D721Med (cell line): ENCODE measurements around the gene EVPL.
A peak's percentile ranks its signal among the peaks of the same experiment; 100 is the strongest.

Experiments
- DNase-seq: peaks from one replicate; pipeline ENCODE4 v3.0.0; 2011; ENCODE audit warnings: low spot score; ENCODE audit not compliant: insufficient read length
- FAIRE-seq: peaks from 2 replicates; lab custom pipeline; 2011; peaks lifted over from hg19 to GRCh38; lab: Jason Lieb, UNC
- CTCF ChIP-seq: IDR thresholded peaks from 2 replicates; pipeline ENCODE4 v1.5.1; 2012; ENCODE audit warnings: mild to moderate bottlenecking, control low read depth; ENCODE audit not compliant: insufficient read depth; ENCODE audit errors: missing control alignments

The EVPL gene

GRCh38 chr17:75981019-75981615 is 46.0 kb downstream of the EVPL start:
- FAIRE-seq: no peak
- DNase-seq: no peak
- no peak for TF ChIP-seq CTCF

DNA sequence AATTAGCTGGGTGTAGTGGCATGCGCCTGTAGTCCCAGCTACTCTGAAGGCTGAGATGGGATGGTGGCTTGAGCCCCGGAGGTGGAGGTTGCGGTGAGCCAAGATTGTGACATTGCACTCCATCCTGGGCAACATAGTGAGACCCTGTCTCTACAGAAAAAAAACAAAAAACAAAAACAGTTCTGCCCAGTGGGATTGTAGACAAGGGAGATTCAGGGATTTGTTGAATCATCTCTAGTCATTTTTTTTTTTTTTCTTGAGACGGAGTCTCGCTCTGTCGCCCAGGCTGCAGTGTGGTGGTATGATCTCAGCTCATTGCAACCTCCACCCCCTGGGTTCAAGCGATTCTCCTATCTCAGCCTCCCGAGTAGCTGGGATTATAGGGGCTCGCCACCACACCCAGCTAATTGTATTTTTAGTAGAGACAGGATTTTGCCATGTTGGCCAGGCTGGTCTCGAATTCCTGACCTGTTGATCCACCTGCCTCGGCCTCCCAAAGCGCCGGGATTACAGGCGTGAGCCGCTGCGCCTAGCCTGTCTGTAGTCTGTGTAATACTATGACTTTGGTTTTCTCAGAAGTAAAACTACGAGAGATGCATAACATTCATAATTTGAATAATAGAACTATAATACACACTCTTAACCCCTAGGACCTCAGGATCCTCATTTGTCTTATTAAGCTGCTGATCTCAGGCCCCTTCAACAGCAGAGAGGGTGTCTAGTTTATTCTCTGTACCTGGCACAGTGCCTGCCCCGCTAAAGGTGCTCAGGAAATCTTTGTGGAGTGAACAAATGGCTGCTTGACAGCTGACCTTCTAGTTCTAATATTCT is 46.7 kb downstream of the EVPL start:
- no peak for DNase-seq
- no peak for TF ChIP-seq CTCF
- FAIRE-seq: no peak

DNA sequence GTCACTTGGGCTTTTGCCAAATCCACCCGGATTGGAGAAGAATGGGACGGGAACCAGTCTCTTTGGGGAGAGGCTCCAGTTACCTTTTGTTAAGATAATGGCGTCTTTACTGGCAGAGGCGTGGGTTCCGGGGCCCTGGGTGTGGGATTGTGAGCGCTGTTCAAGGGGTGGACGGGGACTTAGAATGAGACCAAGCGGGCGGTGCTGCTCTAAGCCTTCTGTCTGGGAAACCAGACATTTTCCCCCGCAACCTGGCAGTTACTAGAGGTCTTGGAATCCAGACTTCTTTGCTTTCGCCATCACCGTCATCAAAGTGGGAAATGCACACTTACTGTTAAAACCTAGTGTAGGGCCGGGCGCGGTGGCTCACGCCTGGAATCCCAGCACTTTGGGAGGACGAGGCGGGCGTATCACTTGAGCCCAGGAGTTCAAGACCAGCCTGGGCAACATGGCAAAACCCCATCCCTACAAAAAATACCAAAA is 47.4 kb downstream of the EVPL start:
- no peak for FAIRE-seq
- DNase-seq: no peak
- no peak for TF ChIP-seq CTCF

DNA sequence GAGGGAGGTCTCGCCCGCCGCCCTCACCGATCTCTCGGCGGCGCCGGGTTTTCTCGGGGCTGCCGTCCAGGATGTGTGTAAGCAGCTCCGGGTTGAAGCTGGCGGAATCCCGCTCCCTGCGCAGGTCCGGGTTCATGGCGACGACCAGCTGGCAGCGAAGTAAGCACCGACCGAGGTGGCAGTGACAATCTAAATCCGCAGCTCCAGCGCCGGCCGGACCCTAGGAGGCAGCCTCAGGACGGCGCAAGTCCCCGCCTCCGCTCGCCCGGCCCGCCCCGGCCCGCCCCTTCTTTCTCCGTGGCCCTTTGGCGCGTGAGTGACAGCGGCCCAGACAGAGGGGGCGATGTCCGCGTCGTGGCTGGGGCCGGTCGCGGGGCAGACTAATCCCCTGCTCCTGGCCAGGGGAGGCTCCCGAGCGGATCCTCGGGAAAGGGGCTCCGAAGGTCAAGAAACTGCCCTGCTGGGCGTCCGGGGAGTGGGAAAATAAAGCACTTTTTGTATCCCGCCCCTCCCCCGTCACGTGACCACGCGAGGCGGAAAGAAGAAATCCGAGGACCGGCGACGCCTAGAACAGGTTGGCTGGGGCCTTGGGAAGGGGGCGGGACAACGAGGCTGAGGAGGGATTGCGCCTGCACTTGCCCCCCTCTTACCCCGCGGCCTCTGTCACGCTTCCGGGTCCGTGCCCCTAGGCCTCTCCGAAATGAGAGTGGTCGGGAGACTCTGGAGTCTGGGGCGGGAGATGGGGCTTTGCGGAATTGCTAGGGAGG is 48.0 kb downstream of the EVPL start, which contains the start of the genes ACOX1 and TEN1:
ACOX1 (minus strand) TSS at position 229 of the 767 bp plus-strand sequence; CDS start at position 136, 93 bp downstream.
TEN1 (plus strand) TSS at position 303 of the 767 bp plus-strand sequence. CDS start 6,953 bp downstream, outside the sequence.
- FAIRE-seq: no peak
- DNase-seq: peak; percentile 48
- TF ChIP-seq CTCF: peak; percentile 15

DNA sequence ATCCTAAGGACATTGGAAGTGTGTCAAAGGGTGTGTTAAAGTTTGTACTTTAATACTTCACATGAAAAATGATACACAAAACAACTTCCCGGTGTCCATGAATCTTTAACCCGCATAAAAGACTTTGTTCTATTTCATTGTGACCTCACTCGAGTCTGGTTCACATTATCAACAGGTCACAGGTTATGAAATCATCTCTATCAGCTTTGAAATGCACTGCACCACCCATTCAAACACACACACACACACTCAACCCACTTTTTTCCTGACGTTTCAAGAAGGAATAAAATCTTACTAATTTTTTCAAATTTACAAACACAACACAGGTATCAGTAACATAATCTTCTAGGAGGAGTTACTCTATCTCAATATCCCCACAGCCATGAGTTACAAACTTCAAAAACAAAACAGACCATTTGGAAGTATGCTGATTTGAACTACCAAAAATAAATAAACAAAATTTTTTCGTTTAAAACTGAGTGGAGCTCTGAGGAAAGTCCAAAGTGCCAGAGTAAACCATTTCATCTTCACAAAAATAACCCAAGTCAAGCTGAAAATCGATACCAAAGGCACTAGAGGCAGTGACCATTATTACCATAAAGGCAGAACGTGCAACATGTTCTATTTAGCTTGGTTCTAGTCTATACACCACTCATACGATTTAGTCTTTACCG is 50.8 kb downstream of the EVPL start:
- DNase-seq (no peak), FAIRE-seq (no peak)

More for the DNA sequence above, 50.8 kb downstream of the EVPL start:
- no peak for TF ChIP-seq CTCF
